Pulmonary artery endothelial cell (primary cell): ENCODE data around the gene SDR39U1. TPM values are rescaled to one million over a fixed set of nuclear protein-coding genes. Genes with fewer than 3 reads are reported as not detected.
"Not testable (repeated sequence)": the region's sequence is repeated elsewhere in the genome, so short reads cannot be mapped to it uniquely, and the experiment has no call there.

Experiments used
- DNase-seq: peaks from one replicate; pipeline ENCODE4 v3.0.0-alpha.2; 2011; ENCODE audit warnings: low read depth, low spot score
- total RNA-seq: library from RNA; depleted of rRNA; stranded (reverse); fragments of >200 nt; gene quantifications from 2 replicates; pipeline ENCODE4 v1.2.3, GENCODE V29; 2014

The SDR39U1 gene
- 10.4 TPM in 2 replicates for total RNA-seq

DNA sequence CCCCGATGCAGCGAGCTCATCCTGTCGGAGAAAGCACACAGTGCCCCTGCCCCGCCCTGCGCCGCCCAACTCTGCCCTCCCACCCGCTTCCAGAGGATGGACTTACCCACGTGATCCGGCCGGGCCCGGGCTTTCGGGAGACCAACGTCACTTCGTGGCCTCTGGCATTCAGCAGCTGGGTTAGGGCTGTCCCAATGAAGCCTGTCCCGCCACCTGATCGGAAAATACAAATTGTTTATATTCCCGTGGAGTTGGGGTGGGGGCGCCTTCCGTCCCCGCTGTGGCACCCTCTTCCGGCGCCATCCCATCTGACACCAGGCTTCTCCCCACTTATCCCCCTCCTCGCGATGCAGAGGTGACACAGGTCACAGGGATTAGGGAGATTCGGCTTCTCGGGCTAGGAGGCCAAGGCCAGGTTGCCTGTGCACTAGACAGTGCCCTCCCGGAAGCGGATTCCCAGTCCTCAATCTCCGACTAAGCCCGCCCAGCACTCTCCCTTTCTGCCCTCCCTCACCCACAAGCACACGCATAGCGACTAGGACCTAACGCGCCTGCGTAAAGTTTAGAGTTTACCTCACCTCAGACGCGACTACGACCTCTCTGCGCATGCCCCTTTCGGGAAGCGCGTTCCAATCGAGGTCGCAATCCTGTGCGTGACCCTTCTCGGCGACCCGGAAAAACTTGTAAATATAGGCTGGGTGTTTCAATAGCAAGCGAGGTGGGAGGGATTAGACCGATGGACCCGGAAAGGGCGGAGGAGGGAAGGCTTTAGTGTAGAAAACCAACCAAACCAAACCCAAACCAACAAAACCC, at the start of gene SDR39U1:
SDR39U1 (minus strand) TSS at position 537 of the 813 bp plus-strand sequence; CDS start at position 530, 7 bp downstream.
- peak; percentile 96 for DNase-seq

GRCh38 chr14:24491586-24492408, 49.2 kb upstream of the SDR39U1 start:
- not testable (repeated sequence) for DNase-seq

DNA sequence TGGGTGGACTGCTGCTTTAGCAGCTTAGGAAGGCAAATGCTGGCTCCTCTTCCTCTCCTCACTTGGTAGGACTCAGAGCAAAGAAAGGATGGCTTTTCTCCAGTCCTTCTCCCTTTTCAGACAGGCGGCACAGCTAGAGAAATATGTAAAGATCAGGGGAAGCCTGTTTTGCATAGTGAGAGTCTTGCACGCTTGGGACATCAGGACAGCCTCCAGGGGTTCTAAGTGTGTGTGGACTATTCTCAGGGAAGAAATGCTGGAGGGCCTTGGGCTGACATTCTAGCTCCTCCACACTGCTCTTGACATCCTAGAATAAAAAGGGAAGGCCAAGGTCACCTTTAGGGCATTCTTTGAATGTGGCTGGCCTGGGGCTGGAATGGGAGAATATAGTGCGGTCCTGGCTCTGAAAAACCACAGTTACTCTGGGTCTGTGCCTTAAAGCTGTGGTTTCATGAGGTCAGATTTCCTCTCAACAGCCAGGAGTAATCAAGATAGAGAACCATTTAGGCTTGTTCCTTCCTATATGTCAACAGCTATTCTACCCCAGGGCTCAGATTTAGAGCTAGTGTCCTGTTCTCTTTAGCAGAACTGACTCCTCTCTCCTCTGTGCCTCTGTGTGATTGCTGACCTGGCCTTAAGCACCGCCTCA, 41.2 kb upstream of the SDR39U1 start:
- no peak for DNase-seq

GRCh38 chr14:24482699-24483303, 40.2 kb upstream of the SDR39U1 start:
- DNase-seq: not testable (repeated sequence)

- no peak for DNase-seq
These were observed 39.2 kb upstream of the SDR39U1 start for GRCh38 chr14:24481622-24482324.

DNA sequence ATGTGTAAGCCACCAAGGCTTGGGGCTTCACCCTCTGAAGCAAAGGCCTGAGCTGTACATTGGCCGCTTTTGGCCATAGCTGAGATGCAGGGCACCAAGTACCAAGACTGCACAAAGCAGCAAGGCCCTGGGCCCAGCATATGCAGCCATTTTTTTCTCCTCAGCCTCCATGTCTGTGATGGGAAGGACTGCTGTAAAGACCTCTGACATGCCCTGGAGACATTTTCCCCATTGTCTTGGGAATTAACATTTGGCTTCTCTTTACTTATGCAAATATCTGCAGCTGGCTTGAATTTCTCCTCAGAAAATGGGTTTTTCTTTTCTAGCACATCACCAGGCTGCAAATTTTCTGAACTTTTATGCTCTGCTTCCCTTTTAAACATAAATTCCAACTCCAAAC, 37.4 kb upstream of the SDR39U1 start:
- not testable (repeated sequence) for DNase-seq

DNA sequence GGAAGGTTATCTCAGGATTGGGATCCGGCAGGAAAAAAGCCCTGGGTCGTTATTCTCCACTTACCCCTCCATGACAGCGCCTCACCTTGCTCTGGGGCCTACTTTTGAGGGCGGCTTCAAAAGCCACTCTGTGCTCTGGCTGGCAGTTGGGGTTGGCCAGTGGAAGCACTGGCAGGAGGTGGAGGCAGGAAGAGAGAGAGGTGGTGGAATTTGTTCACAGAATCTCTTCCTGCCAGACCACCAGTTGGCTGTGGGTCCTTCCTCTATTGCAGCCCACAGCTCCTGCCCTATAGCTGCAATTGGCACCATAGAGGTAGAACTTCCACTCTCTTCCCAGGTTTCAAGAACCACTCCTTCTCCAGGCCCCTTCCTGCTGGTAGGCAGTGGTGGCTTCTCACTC, 32.7 kb upstream of the SDR39U1 start:
- DNase-seq: no peak

GRCh38 chr14:24473211-24473610, 30.6 kb upstream of the SDR39U1 start:
- DNase-seq: no peak

- not testable (repeated sequence) for DNase-seq
These were observed 27.9 kb upstream of the SDR39U1 start for GRCh38 chr14:24470450-24470849.

GRCh38 chr14:24465805-24466204, 23.2 kb upstream of the SDR39U1 start:
- DNase-seq: no peak

- DNase-seq: no peak
These were observed 22.8 kb upstream of the SDR39U1 start for GRCh38 chr14:24465368-24465767.

DNA sequence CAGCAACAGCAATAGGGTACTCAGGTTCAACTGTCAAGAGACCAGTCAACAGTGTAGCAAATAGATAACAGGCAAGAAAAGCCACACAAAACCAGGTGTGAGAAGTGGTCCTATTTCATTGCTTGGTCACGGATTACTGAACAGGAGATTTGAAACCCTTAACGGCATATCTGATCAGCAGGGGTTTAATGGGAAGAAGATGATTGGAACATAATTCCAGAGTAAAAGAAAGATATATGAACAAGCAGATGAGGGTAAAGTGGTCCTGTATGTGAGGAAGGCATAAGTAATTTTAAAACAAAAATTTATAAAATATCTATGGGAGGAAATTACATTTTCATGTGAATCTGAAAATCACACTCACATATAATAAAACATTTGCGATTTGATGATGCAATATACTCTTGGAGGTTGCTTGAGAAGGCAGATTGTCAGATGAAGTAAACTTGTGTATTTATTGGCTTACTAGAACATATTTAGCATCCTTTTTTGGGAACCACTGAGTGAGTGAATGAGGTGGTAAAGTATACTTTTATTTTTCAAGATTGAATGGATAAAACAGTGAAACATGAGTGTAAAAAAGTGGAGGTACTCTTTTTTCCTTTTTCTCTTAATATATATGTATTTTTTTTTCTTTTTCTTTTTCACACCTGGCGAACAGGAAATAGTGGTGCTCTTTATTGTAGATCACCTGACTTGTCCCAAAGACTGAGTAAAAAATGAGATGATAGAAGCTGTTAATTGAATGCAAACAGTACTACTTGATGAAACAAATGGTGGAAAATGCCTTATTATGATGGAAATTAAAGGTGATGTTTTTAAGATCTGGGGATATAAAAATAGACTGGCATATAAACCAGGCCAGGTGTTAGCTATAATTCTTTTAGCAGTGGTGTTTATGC, 21.6 kb upstream of the SDR39U1 start:
- DNase-seq: no peak

GRCh38 chr14:24463017-24463883, 20.7 kb upstream of the SDR39U1 start:
- DNase-seq: no peak

DNA sequence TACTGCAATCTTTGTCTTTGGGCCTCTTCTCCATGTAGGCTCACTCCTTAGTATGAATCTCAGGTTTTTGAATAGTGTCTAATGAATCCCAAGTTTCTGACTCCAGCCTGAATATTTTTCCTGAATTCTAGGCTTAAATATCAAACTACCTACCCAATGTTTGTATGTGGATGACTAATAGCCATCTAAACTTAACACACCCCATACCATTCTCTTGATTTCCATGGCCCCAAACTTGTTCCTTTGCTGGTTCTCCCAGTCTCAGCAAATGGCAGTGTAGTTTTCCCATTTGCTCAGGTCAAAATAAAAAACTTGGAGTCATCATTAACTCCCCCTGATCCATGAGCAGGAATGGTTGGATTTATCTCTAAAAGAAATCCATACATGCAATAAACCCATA, 18.8 kb upstream of the SDR39U1 start:
- no peak for DNase-seq

DNA sequence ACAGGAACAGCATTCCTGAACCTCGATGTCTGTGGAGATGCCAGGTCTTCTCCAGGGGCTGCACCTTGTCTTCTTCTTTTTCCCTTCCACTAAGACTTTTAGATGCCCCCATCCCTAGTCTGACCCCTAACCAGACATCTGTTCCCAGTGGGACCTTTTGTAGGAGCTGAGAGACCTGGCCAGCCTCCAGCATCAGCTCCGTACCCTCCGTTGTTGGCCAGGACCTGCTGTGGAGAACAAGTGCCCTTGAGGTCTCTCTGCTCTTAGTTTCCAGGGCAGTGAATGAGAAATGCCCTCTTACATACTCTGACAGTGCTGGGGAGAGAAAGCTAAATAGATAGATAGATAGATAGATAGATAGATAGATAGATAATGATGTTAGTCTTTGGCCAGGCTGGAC, 16.8 kb upstream of the SDR39U1 start:
- DNase-seq: no peak

DNA sequence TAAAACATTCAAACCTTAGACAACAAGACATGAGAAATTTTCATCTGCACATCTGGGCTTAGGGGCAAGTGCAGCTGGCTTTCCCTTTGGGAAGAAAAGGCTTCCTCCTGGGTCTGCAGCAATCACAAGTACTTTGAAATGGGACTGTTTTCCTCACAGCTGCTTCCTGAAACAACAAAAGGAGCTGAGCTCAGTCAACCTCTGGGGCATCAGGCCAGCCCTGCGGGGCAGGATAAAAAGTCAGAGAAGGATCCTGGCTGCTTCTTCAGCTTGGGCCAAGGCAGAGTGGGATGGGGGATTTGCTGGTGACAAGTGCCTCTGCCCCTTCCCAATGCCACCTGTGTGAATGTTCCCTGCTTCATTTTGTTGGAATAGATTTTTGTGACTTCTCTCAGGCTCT, 16.2 kb upstream of the SDR39U1 start:
- peak; percentile 48 for DNase-seq

DNA sequence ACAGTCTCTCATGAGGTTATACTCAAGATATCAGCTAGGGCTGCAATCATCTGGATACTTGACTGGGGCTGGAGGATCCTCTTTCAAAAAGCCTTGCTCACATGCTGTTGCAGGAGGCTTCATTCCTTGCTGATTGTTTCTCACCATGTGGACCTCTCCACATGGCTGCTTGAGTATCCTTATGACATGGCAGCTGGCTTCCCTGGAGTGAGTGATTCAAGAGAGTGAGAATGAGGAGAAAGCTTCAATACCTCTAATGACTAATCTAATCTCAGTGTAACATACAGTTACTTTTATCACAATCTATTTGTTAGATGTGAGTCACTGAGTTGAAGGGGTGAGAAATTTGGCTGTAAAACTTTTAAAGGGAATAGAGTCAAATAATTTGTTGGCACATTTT, 14.4 kb upstream of the SDR39U1 start:
- DNase-seq: no peak

GRCh38 chr14:24450828-24451227, 8.3 kb upstream of the SDR39U1 start:
- DNase-seq: not testable (repeated sequence)
